HEK293 (cell line): ENCODE results near the gene C1orf210.

Experiments
- CTCF ChIA-PET: fragments of 350-600 bp; formaldehyde crosslinking; extraction: SDS; loops from one replicate; lab custom pipeline; 2021; ENCODE audit warnings: antibody characterized with exemption; lab: Yijun Ruan, JAX
- POLR2A ChIA-PET: fragments of 300-600 bp; formaldehyde crosslinking; extraction: SDS; loops from one replicate; lab custom pipeline; 2020; ENCODE audit warnings: antibody characterized with exemption, inconsistent platforms; lab: Yijun Ruan, JAX
- H3K27ac ChIP-seq: fragments of 200-500 bp; sonication (Bioruptor generic); 2 replicates; pipeline ENCODE4 v1.5.1; 2014; ENCODE audit warnings: low read depth, low read length, control low read depth, inconsistent platforms; ENCODE audit errors: extremely low read depth
- H3K36me3 ChIP-seq, 2 experiments: fragments of 200-500 bp in 1 of 2; sonication (Bioruptor generic) in 1 of 2; 1 replicate in 1 of 2; 2 replicates in 1 of 2; pipeline ENCODE4 v1.5.1; 2014 to 2017; ENCODE audit warnings: inconsistent platforms in 2 of 2, low read length in 2 of 2; ENCODE audit not compliant: control insufficient read depth in 2 of 2, insufficient read depth in 1 of 2
- H3K4me1 ChIP-seq: fragments of 200-500 bp; sonication (Bioruptor generic); 2 replicates; pipeline ENCODE4 v1.5.1; 2014; ENCODE audit warnings: mild to moderate bottlenecking, low read length, inconsistent platforms; ENCODE audit not compliant: control insufficient read depth, insufficient read depth
- H3K4me3 ChIP-seq: 2 replicates; pipeline ENCODE4 v1.5.1; 2011; ENCODE audit warnings: low read depth, mild to moderate bottlenecking, control low read depth, low read length, moderate library complexity
- H3K9me3 ChIP-seq: fragments of 200-500 bp; sonication (Bioruptor generic); 2 replicates; pipeline ENCODE4 v1.5.1; 2014; ENCODE audit warnings: low read depth, low read length, inconsistent platforms; ENCODE audit not compliant: control insufficient read depth, insufficient read depth
- ELK4 ChIP-seq: IDR thresholded peaks from 2 replicates; pipeline ENCODE4 v1.6.1; 2011; ENCODE audit warnings: mild to moderate bottlenecking, low read depth, low read length, borderline replicate concordance
- GLI2 ChIP-seq: fragments of 450-650 bp; formaldehyde crosslinking; IDR thresholded peaks from 2 replicates; pipeline ENCODE4; 2017; ENCODE audit warnings: missing biosample characterization, missing genetic modification characterization, low read depth, borderline replicate concordance
- GLI4 ChIP-seq: fragments of 450-650 bp; formaldehyde crosslinking; IDR thresholded peaks from 2 replicates; pipeline ENCODE4 v1.5.1; 2016; ENCODE audit warnings: missing biosample characterization, missing genetic modification characterization
- HOXA7 ChIP-seq: sonication (generic); formaldehyde crosslinking; IDR thresholded peaks from 2 replicates; pipeline ENCODE4 v1.8.1; 2022; ENCODE audit warnings: missing genetic modification reagents, borderline replicate concordance
- KLF16 ChIP-seq: fragments of 450-650 bp; formaldehyde crosslinking; IDR thresholded peaks from 2 replicates; pipeline ENCODE4 v1.5.1; 2017; ENCODE audit warnings: missing biosample characterization, missing genetic modification characterization
- KLF7 ChIP-seq: fragments of 450-650 bp; formaldehyde crosslinking; IDR thresholded peaks from 2 replicates; pipeline ENCODE4 v1.5.1; 2016; ENCODE audit warnings: missing biosample characterization, missing genetic modification characterization, borderline replicate concordance
- PRDM10 ChIP-seq: fragments of 450-650 bp; formaldehyde crosslinking; IDR thresholded peaks from 2 replicates; pipeline ENCODE4 v1.5.1; 2016; ENCODE audit warnings: missing biosample characterization, missing genetic modification characterization
- SCRT1 ChIP-seq: fragments of 450-650 bp; formaldehyde crosslinking; IDR thresholded peaks from 2 replicates; pipeline ENCODE4 v1.5.1; 2016; ENCODE audit warnings: missing biosample characterization, missing genetic modification characterization, borderline replicate concordance
- SCRT2 ChIP-seq: fragments of 450-650 bp; formaldehyde crosslinking; IDR thresholded peaks from 2 replicates; pipeline ENCODE4 v1.5.1; 2016; ENCODE audit warnings: missing biosample characterization, missing genetic modification characterization
- YY1 ChIP-seq: fragments of 450-650 bp; formaldehyde crosslinking; IDR thresholded peaks from 2 replicates; pipeline ENCODE4 v1.5.1; 2018; ENCODE audit warnings: missing biosample characterization, missing genetic modification characterization
- ZBTB7A ChIP-seq: fragments of 450-650 bp; formaldehyde crosslinking; IDR thresholded peaks from 2 replicates; pipeline ENCODE4 v1.5.1; 2016; ENCODE audit warnings: low read depth, missing biosample characterization, missing genetic modification characterization
- ZNF221 ChIP-seq: fragments of 450-650 bp; formaldehyde crosslinking; IDR thresholded peaks from 2 replicates; pipeline ENCODE4 v1.5.1; 2017; ENCODE audit warnings: missing biosample characterization, missing genetic modification characterization, borderline replicate concordance
- ZNF23 ChIP-seq: fragments of 450-650 bp; formaldehyde crosslinking; IDR thresholded peaks from 2 replicates; pipeline ENCODE4 v1.5.1; 2016; ENCODE audit warnings: missing biosample characterization, missing genetic modification characterization, borderline replicate concordance
- ZNF248 ChIP-seq: fragments of 450-650 bp; formaldehyde crosslinking; IDR thresholded peaks from 2 replicates; pipeline ENCODE4 v1.5.1; 2017; ENCODE audit warnings: missing biosample characterization, missing genetic modification characterization
- ZNF280C ChIP-seq: fragments of 450-650 bp; formaldehyde crosslinking; IDR thresholded peaks from 2 replicates; pipeline ENCODE4 v1.5.1; 2016; ENCODE audit warnings: missing biosample characterization, missing genetic modification characterization
- ZNF280D ChIP-seq: fragments of 450-650 bp; formaldehyde crosslinking; IDR thresholded peaks from 2 replicates; pipeline ENCODE4 v1.5.1; 2016; ENCODE audit warnings: missing biosample characterization, missing genetic modification characterization
- ZNF302 ChIP-seq: fragments of 450-650 bp; formaldehyde crosslinking; IDR thresholded peaks from 2 replicates; pipeline ENCODE4 v1.5.1; 2016; ENCODE audit warnings: missing biosample characterization, missing genetic modification characterization, low read depth
- ZNF521 ChIP-seq: fragments of 450-650 bp; formaldehyde crosslinking; IDR thresholded peaks from 2 replicates; pipeline ENCODE4 v1.5.1; 2017; ENCODE audit warnings: missing biosample characterization, mild to moderate bottlenecking, missing genetic modification characterization
- ZNF626 ChIP-seq: fragments of 450-650 bp; sonication (Bioruptor Pico); formaldehyde crosslinking; IDR thresholded peaks from 2 replicates; pipeline ENCODE4 v1.5.1; 2018; ENCODE audit warnings: missing biosample characterization, missing genetic modification characterization, inconsistent platforms
- ZNF660 ChIP-seq: fragments of 450-650 bp; IDR thresholded peaks from 2 replicates; pipeline ENCODE4 v1.5.1; 2018; ENCODE audit warnings: missing biosample characterization, mild to moderate bottlenecking, missing genetic modification characterization
- ZNF701 ChIP-seq: fragments of 450-650 bp; formaldehyde crosslinking; IDR thresholded peaks from 2 replicates; pipeline ENCODE4 v1.5.1; 2016; ENCODE audit warnings: missing biosample characterization, missing genetic modification characterization
- ZNF707 ChIP-seq: fragments of 450-650 bp; formaldehyde crosslinking; IDR thresholded peaks from 2 replicates; pipeline ENCODE4 v1.5.1; 2016; ENCODE audit warnings: missing biosample characterization, missing genetic modification characterization
- ZNF785 ChIP-seq: fragments of 450-650 bp; formaldehyde crosslinking; IDR thresholded peaks from 2 replicates; pipeline ENCODE4 v1.5.1; 2016; ENCODE audit warnings: missing biosample characterization, missing genetic modification characterization
- ZSCAN23 ChIP-seq: fragments of 450-650 bp; formaldehyde crosslinking; IDR thresholded peaks from 2 replicates; pipeline ENCODE4 v1.5.1; 2016; ENCODE audit warnings: missing biosample characterization, missing genetic modification characterization
- TF ChIP-seq, protein P1 (sequence below): fragments of 450-650 bp; formaldehyde crosslinking; IDR thresholded peaks from 2 replicates; pipeline ENCODE4 v1.5.1; 2016; ENCODE audit warnings: missing biosample characterization, missing genetic modification characterization

C1orf210 gene

DNA sequence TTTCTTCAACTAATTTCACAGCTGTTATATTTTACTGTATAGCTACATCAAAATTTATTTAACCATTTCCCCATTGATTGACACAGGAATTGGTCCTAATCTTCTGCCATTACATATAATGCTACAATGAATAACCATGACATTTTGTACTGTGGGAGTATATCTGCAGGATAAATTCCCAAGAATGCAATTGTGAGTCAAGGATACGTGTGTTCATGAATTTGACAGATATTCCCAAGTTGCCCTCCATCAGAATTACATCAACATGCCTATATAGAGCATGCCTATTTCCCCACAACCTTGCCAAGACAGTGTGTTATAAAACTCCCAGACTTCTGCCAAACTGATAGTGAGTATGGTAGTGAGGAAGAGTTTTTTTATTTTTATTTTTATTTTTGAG, 12.7 kb upstream of the C1orf210 start:
- CTCF ChIA-PET = no interaction called here
- POLR2A ChIA-PET = no interaction called here
- no peaks in the 10 kb centered on the region for H3K9me3 ChIP-seq
- no peak overlapping the region for H3K4me3 ChIP-seq
- no peak overlapping the region for H3K27ac ChIP-seq
- TF ChIP-seq ZNF248 (tag by site-specific recombination) (no peak), ZNF302 (tag by site-specific recombination) (no peak), ZNF23 (no peak), ELK4 (no peak), PRDM10 (tag by site-specific recombination) (no peak), KLF7 (tag by site-specific recombination) (no peak), ZNF707 (tag by site-specific recombination) (no peak), HOXA7 (no peak), ZNF785 (no peak), YY1 (tag by site-specific recombination) (no peak), ZNF660 (tag by site-specific recombination) (no peak), ZNF626 (tag by site-specific recombination) (no peak), KLF16 (tag by site-specific recombination) (no peak), ZNF221 (no peak)
- TF ChIP-seq, protein P1, sequence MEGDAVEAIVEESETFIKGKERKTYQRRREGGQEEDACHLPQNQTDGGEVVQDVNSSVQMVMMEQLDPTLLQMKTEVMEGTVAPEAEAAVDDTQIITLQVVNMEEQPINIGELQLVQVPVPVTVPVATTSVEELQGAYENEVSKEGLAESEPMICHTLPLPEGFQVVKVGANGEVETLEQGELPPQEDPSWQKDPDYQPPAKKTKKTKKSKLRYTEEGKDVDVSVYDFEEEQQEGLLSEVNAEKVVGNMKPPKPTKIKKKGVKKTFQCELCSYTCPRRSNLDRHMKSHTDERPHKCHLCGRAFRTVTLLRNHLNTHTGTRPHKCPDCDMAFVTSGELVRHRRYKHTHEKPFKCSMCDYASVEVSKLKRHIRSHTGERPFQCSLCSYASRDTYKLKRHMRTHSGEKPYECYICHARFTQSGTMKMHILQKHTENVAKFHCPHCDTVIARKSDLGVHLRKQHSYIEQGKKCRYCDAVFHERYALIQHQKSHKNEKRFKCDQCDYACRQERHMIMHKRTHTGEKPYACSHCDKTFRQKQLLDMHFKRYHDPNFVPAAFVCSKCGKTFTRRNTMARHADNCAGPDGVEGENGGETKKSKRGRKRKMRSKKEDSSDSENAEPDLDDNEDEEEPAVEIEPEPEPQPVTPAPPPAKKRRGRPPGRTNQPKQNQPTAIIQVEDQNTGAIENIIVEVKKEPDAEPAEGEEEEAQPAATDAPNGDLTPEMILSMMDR (tag by site-specific recombination) = no peak
- H3K36me3 ChIP-seq = no peaks in the 10 kb centered on the region
- H3K4me1 ChIP-seq = peaks cover 4% of the 10 kb centered on the region

GRCh38 chr1:43296207-43296606, 10.8 kb upstream of the C1orf210 start:
- ChIA-PET POLR2A (no interaction called here), CTCF (no interaction called here)
- TF ChIP-seq ZNF521 = no peak
- TF ChIP-seq ZNF701 (tag by site-specific recombination) = no peak
- TF ChIP-seq ZNF707 (tag by site-specific recombination) = no peak
- TF ChIP-seq ZNF23 = no peak
- no peak for TF ChIP-seq GLI2 (tag by site-specific recombination)
- TF ChIP-seq ZBTB7A (tag by site-specific recombination) = no peak
- no peak for TF ChIP-seq KLF7 (tag by site-specific recombination)
- no peak for TF ChIP-seq SCRT2 (tag by site-specific recombination)
- no peak for TF ChIP-seq ZNF280C (tag by site-specific recombination)
- TF ChIP-seq ZNF302 (tag by site-specific recombination) = no peak
- no peak for TF ChIP-seq GLI4 (tag by site-specific recombination)
- no peak for TF ChIP-seq ZNF280D
- TF ChIP-seq ZSCAN23 (tag by site-specific recombination) = no peak
- TF ChIP-seq SCRT1 = no peak

More at GRCh38 chr1:43296207-43296606, 10.8 kb upstream of the C1orf210 start:
- H3K4me3 ChIP-seq = no peak overlapping the region
- no peaks in the 10 kb centered on the region for H3K9me3 ChIP-seq
- no peaks in the 10 kb centered on the region for H3K36me3 ChIP-seq
- H3K27ac ChIP-seq = no peak overlapping the region
- peaks cover 4% of the 10 kb centered on the region for H3K4me1 ChIP-seq
